ENCODE measurements around the gene RGPD8.
"Not testable (repeated sequence)": the region's sequence is repeated elsewhere in the genome, so short reads cannot be mapped to it uniquely, and the experiment has no call there.

The RGPD8 gene

DNA sequence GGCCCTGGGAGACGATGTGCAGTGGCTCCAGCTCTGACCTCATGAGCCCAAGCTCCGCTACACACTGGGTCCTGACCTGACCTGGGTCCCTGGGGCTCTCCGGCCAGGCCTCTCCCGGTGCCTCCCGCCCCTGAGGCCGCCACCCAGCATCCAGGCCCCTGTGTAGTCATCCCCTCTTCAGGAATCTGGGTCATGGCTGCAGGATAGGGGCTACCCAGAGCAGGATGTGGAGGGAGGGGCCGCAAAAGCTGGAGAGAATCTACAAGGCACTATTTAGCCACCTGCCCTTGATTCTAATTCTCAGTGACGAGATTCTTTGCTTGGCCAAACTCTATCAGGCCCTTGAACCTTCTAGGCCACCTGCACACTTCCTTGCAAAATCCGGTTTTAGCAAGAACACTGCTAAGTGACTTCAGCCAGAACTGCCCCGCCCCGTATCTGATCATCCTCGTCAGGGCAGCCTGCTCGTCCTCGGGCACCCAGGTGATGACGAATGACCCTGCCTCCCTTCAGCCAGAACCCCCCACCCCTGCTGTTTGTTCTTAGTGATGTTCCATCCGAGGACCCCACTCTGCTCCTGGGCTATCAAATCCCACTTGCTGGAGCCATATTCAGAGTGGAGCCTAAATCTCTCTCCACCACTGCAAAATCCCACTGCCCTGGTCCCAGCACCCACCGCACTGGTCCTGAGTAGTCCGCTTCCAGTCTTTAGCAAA lies 2.4 kb upstream of the RGPD8 start:
- DNase-seq (ENCODE audit: low read depth in 3 of 3), result not testable (repeated sequence)

DNA sequence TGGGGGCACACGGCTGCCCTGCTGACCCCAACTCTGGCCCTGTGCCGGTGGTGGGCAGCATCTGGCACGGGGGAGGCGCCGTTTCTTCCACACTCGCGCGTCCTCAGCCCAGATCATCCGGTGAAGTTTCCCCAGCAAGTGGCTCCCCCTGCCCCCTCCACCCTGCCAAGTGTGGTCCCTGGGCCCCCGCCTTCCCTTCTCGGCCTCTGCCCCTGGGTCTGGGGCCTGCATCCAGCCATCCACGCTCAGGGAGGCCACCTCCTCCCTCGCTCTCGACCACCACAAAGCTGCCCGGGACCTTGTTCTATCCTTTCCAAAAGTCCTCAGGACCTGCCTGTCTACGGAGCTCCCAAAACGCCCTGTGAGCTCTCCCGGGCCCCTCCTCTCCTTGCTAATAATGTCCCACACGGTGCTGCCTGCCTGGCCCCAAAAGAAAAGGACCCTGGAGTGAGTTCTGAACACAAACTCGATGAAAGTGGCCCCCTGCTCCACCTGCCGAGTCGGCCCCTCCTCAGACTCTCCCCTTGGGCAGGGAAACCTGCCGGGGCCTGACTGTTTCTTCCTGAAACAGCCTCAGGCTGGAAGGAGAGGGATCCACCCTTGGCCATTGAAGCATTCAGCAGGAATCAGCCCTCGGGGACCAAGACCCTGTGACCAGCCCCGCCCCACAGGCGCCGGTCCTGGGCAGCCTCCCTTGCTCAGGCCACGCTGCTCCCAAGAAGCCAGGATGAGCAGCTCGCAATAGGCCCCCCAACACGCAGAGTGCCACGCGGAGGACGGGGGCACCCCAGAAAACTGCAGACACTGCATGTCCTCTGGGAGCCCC lies 1.7 kb upstream of the RGPD8 start:
- not testable (repeated sequence) for DNase-seq (ENCODE audit: low read depth in 3 of 3)

DNA sequence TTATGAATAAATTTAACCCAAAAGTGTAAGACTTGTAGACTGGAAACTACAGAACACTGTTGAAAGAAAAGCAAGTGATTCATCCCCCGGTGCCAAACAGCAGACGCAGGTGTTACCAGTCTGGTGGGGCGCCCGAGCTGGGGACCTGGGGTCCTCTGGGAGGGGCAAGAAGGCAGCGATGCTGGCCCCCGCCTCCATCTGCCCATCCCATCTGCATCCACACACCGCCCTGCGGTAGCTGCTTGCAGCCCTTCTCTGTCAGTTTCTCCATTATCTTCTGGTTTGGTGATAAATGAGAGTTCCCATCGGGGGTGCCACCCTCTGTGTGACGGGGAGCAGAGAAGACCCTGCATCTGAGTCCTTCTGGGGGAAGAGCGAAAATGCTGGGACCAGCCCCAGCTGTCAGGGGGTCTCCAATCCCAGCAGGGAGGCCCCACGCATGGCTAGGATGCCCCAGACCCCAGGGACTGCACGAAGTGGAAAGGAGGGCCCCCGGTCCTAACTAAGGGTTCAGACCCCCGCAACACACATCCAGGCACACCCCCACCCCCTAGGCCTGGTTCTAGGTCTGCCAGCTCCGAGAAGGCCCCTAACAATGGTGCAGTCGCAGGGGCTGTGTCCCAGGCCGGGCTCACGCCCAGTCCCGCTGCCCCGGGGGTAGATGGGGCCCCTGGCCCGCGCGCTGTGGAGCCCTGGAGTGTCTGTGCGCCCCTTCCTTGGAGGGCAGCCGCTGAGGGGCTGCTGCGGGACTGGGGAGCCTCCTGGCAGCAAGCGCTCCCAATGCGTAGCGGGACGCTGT lies 686 bp upstream of the RGPD8 start:
- no peak for DNase-seq (ENCODE audit: low read depth in 3 of 3)

DNA sequence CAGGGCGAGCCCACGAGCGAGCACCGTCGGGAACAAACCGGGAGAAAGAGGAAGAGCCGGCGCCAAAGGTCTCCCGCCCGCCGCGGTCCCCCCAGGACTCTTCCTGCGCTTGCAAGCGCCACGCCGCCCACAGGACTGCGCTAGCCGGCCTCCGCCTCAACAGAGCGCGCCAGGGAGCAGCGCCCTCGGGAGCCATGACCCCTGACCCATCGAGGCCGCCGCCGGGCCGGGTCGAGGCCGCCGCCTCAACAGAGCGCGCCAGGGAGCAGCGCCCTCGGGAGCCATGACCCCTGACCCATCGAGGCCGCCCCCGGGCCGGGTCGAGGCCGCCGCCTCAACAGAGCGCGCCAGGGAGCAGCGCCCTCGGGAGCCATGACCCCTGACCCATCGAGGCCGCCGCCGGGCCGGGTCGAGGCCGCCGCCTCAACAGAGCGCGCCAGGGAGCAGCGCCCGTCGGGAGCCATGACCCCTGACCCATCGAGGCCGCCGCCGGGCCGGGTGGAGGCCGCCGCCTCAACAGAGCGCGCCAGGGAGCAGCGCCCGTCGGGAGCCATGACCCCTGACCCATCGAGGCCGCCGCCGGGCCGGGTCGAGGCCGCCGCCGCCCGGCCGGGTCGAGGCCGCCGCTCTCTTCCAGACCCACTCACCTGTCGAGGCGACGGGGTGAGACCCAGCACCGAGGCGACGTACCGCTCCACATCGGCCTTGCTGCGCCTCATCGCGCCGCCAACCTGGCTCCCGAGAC lies 538 bp downstream of the RGPD8 start:
- peak in 1 of 3 experiments; percentile 29 for DNase-seq (ENCODE audit: low read depth in 3 of 3)

DNA sequence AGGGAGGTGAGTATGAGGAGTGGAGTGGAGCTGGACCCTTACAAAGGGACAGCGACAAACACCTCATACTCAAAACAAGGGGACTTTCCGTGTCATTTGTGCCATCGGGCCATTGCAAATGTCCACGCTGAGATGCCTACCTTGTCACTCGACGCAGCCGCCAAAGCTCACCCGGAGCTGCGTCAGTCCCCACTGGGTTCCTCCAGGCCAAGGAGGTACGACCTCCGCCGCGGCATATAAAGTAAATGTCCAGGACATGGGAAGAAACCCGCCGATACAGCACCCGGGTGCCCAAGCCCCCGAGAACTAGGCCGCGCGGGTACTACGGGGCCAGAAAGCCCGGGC lies 1.1 kb downstream of the RGPD8 start:
- DNase-seq (ENCODE audit: low read depth in 3 of 3), result not testable (repeated sequence)

DNA sequence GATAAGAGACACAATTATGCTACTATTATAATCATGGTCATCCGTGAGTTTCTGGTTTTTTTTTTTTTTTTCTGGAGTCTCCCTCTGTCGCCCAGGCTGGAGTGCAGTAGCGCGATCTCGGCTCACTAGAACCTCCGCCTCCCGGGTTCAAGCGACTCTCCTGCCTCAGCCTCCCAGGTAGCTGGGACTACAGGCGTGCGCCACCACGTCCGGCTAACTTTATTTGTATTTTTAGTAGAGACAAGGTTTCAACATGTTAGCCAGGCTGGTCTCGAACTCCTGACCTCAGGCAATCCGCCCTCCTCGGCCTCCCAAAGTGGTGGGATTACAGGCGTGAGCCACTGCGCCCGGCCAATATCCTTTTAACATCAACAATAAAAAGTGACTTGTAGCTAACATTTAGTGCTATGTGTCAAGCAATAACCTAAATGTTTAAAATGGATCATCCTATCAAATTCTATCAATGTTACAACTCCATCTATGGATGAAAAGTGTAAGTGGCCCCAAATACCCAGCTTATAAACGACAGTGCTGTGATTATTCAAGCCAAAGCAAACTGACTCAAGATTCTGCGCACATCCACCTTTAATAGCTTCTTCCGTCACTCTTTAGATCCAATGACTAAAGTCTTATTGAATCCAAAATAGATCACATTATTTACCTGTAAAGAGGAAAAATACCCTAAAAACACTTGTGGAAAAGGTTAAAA lies 1.7 kb downstream of the RGPD8 start:
- DNase-seq (ENCODE audit: low read depth in 3 of 3), result not testable (repeated sequence)

DNA sequence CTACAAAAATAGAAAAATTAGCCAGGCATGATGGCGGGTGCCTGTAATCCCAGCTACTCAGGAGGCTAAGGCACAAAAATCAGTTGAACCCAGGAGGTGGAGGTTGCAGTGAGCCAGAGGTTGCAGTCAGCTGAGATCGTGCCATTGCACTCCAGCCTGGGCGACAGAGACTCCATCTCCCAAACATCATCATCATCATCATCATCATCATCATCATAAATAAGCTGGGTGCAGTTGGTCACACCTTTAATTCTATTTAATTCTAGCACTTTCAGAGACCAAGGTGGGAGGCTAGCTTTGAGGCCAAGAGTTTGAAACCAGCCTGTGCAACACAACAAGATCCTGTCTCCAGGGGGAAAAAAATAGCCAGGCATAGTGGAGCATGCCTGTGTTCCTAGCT lies 8.9 kb downstream of the RGPD8 start:
- not testable (repeated sequence) for DNase-seq (ENCODE audit: low read depth in 3 of 3)

DNA sequence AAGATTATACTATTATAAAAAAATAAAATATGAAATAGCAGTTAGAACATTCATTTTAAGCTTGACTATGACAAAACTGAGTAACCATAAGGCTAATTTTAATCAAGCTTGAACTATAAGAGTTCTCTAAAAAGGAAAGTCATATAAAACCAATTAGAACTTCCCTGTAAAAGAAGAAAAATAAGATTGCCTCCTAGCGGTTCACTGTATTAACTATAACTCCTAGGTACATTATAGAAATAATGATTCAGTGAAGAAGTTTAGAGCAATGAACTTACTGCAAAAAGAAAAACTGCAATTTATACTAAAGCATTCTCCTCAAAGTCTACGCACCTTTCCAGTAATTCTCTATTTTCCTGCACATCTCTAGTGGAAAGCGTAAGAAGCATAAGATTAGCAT lies 16.6 kb downstream of the RGPD8 start:
- DNase-seq (ENCODE audit: low read depth in 3 of 3), result not testable (repeated sequence)

DNA sequence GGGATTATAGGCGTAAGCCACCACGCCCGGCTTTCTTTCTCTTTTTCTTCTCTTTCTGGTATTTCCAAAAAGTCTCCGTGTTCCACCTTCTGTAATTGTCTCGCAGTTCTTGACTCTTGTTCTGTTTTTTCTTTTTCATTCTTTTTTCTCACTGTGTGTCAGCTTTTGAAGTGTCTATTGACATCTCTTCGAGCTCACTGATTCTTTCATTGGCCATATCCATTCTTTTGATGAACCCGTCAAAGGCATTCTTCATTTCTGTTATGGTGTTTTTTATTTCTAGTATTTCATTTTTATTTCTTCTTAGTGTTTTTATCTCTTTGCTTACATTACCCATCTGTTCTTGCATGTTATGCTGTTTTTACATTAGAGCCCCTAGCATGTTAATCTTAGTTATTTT lies 73.4 kb downstream of the RGPD8 start:
- DNase-seq (ENCODE audit: low read depth in 3 of 3), result not testable (repeated sequence)

DNA sequence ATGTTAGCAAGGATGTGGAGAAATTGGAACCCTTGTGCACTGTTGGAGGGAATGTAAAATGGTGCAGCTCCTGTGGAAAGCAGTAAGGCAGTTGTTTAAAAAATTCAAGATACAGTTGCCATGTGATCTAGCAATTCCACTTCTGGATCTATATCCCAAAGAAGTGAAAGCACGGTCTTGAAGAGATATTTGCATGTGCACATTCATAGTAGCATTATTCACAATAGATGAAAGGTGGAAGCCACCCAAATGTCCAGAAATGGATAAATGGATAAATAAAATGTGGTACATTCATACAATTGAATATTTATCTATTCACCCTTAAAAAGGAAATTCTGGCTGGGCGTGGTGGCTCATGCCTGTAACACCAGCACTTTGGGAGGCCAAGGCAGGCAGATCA lies 79.1 kb downstream of the RGPD8 start:
- DNase-seq (ENCODE audit: low read depth in 3 of 3), result not testable (repeated sequence)

DNA sequence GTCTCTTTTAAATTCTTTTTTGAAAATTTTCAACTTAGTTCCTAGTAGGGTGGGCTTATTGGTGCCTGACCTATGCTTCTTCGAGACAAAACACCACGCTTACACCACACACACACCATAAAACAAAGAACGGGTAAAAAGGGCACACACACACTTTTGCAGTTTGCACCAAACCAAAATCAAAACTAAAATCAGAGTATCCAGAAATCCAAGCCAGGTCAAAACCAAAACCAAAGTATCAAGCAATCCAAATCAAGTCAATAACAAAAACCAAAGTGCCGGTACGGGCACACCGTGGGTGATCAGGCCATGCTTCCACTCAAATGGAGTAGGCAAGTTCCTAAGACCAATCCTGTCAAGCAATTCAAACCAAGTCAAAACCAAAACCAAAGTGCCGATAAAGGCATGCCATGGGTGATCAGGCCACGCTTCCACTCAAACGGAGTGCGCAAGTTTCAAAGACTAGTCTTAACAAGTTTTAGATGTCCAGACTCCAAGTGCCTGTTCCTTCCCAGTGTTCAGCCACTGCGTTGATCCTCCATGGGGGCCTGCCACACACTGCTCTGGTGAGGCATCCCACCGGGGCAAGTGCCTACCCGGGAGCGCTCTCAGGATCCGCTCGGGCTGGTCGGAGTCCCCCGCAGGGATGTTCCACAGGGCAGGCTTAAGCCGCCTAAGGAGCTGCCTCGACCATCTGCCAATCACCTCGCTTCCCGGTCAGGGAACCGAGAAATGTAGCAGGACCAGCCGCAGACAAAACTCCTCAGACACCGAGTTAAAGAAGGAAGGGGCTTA lies 80.4 kb downstream of the RGPD8 start:
- not testable (repeated sequence) for DNase-seq (ENCODE audit: low read depth in 3 of 3)

DNA sequence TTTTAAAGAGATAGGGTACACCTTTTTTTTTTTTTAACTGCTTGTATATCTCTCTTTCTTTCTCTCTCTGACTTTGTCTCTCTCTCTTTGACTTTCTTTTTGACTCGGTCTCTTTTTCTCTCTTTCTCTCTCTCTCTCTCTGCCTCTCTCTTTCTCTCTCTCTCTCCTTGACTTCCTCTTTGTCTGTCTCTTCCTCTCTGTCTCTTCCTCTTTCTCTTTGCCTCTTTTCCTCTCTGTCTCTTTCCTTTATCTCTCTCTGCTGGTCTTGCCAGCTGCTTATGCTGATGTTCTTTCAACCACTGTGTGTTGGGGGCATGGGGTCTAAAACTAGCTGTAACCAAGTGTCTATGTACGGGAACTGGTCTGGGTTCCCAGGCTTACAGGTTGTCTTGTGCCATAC lies 81.2 kb downstream of the RGPD8 start:
- DNase-seq (ENCODE audit: low read depth in 3 of 3), result not testable (repeated sequence)

DNA sequence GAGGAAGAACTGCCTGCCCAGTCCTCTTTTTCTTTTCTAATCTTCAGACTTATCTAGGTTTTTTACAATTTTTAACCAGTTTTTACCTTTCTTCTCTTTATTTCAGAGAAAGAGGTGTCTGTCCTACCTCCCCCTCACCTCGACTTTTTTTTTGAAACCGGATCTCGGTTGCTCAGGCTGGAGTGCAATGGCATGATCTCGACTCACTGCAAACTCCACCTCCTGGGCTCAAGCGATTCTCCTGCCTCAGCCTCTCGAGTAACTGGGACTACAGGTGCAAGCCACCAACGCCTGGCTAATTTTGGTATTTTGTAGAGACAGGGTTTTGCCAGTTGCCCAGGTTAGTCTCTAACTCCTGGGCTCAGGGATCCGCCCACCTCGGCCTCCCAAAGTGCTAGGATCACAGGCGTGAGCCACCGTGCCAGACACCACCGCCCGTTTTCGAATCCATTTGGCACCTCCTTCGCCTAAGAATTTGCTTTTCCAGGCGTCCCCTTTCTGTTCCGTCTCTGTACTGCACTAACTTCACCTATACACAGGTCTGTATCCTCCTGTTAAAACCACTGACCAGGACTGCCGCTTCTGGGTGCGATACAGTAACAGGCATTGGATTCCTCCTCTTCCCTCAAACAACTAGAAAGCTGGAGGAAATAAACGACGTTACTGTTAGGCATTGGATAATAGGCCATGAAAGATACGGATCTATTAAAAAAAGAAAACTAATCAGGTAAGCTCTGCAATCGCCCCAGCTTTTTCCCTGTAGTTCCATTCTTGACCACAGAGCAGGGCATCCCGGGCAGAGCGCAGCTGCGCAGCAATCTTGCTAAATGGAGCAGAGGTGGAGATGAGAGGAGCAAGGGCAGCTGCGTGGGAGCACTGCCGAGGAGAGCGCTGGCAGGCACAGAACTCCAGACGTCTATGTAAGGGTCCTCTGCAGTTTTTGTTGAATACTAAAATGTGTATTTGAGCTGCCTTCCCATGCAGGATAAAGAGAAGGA lies 88.1 kb downstream of the RGPD8 start:
- no peak for DNase-seq (ENCODE audit: low read depth in 3 of 3)

DNA sequence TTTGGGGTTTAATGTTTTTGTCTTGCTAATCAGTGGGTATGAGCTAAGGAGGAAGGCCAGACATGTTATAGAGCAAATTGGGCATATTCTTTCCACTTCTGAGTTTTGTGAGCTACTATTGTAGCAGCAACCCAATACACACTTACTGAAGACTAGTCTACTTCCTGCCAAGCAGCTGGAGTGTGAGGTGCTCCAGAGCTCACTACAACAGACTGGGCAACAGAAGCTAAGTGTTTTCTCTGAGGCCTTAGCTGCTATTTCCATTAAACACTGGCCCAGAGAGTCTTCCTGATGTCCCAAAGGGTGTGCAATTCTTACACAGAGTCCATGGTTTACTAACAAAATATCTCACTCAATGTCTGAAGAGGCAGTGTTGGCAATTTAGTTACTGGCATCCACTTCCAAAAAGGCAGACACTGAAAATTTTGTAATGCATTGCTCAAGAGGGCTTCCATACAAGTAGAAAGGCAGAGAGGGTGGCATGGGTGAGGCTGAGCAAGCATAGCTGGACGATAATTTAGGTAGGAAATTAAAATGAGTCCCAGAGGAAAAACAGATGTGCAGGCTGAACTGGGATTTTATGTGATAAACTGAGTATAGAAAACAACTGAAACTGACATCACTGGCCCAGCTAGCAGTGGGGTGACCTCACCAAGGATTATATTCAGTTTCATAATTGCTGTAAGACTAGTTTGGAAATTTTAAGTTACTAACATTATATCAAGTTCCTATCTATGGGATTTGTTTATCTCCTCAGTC lies 89.4 kb downstream of the RGPD8 start:
- DNase-seq (ENCODE audit: low read depth in 3 of 3), result no peak

DNA sequence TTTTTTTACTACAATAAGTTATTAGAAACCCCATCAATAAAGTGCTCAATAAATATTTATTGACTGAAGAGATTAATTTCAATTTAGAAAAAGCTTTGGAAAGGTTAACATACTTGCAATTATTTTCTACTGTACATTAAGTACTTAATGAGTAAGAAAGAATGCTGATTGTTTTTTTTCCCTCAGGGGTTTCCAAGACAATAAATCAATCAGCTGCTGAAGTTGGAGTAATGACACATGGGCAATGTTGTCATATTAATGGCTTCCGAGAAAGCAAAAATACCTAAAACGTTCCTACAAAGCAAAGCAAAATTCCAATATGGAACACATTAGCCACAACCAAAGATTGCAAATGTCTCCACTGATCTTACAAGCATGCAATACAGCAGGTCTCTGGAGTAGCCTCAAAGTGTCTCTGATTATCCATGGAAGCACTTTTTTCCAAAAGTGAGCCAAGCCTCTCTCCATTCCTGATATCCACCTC lies 91.3 kb downstream of the RGPD8 start:
- no peak for DNase-seq (ENCODE audit: low read depth in 3 of 3)

DNA sequence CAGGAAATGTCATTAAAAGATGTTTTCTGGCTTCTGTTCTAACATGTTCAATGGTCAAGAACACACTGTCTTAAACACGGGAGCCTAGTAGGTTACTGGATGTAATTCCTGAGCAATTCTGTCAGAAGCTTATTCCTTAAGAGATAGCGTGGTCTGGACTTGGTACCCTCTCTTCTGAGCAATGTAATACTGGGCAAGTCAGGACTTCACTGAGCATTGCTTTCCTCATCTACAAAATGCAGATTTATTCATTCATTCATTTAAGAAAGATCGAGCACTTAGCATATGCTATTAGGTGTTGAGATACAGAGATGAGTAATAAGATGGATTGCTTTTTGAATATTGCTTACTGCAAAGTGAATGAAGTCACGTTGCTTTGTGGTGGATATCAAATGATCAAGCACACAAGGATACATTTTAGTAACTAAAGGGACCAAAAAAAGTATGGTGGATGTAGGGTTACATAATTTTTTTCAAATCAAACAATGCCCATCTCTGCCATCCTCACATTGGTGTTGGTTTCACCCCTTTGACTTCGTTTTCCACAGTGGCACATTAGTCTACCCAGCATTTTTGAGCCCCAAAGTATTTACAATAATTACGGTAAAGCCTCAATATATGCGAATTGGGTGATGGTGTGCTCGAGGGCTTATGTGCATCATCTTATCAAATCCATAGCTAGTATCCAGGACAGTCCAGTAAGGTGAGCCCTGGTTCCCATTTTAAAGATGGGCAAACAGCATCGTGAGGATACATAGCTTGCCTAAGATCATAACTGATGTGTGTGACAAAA lies 92.8 kb downstream of the RGPD8 start:
- no peak for DNase-seq (ENCODE audit: low read depth in 3 of 3)

DNA sequence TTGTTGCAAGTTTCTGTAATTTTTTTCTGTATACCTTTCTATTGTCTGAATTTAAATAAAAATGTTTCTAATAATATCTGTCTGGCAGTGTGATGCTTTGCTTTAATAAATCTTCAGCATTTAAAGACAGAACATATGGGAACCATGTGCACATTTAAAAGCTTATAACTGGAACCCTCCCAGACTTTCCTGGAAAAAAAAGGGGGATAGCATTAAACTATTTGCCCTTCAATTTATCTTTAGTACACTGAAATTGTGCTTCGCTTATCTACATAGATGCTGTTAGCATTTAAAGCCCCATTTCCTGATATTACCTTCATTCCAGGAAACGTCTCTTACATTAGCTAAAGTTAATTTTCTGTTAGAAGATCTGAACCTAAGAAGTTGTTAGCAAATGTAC lies 93.5 kb downstream of the RGPD8 start:
- DNase-seq (ENCODE audit: low read depth in 3 of 3), result no peak
